Small intestine (tissue), 7 donors: ENCODE data around the gene GPR27. TPM values are rescaled to one million over a fixed set of nuclear protein-coding genes. Genes with fewer than 3 reads are reported as not detected.

Experiments used
- DNase-seq, 2 donors: peaks; one replicate each; pipeline versions ENCODE4 v3.0.0 to v3.0.0-alpha.2; 2013
- FAIRE-seq: peaks from 2 replicates; lab custom pipeline; 2012; peaks lifted over from hg19 to GRCh38; lab: Jason Lieb, UNC
- H3K27ac ChIP-seq, 3 donors: one replicate each; pipeline ENCODE4 v1.5.1; 2013; ENCODE audit warnings: low read length in 2 of 3, mild to moderate bottlenecking in 2 of 3, control low read depth in 1 of 3, inconsistent platforms in 1 of 3, low read depth in 1 of 3, moderate library complexity in 1 of 3
- H3K27me3 ChIP-seq, 3 donors: one replicate each; pipeline ENCODE4 v1.6.1; 2013; ENCODE audit warnings: low read length in 3 of 3, inconsistent platforms in 1 of 3; ENCODE audit not compliant: control insufficient read depth in 3 of 3, insufficient read depth in 3 of 3
- H3K36me3 ChIP-seq, 3 donors: one replicate each; pipeline ENCODE4 v1.6.1; 2013; ENCODE audit warnings: low read length in 3 of 3, inconsistent platforms in 1 of 3, low read depth in 1 of 3, mild to moderate bottlenecking in 1 of 3, moderate library complexity in 1 of 3; ENCODE audit not compliant: control insufficient read depth in 3 of 3, insufficient read depth in 2 of 3
- H3K4me1 ChIP-seq, 3 donors: one replicate each; pipeline ENCODE4 v1.6.1; 2013; ENCODE audit warnings: low read length in 2 of 3, inconsistent platforms in 1 of 3, low read depth in 1 of 3, mild to moderate bottlenecking in 1 of 3, moderate library complexity in 1 of 3; ENCODE audit not compliant: control insufficient read depth in 3 of 3, insufficient read depth in 2 of 3
- H3K4me3 ChIP-seq, 3 donors: one replicate each; pipeline ENCODE4 v1.5.1; 2013; ENCODE audit warnings: low read length in 3 of 3, control low read depth in 1 of 3, inconsistent platforms in 1 of 3, low read depth in 1 of 3, mild to moderate bottlenecking in 1 of 3, moderate library complexity in 1 of 3
- H3K9me3 ChIP-seq, 2 donors: one replicate each; pipeline ENCODE4 v1.6.1; 2013; ENCODE audit warnings: low read depth in 1 of 2, low read length in 1 of 2; ENCODE audit not compliant: control insufficient read depth in 2 of 2, insufficient read depth in 1 of 2
- WGBS, 3 donors: extraction: QIAGEN DNeasy Blood & Tissue Kit; methylation state at CpG; one replicate each; pipeline ENCODE4 v1.1.7; 2013; 5-methylcytosine and 5-hydroxymethylcytosine counted together
- polyA plus RNA-seq, 4 donors: library from polyadenylated mRNA; stranded (reverse) in 3 of 4; unstranded in 1 of 4; fragments of 200-250 nt in 3 of 4; fragments of 120-200 nt in 1 of 4; gene quantifications; one replicate each; pipeline versions ENCODE4 v1.2.1 to v1.2.3, GENCODE V29; 2013
- donor health status: healthy with polysubstance abuse.
- donor health status: control.
- donor health status: control.
- donor health status: Bipolar disorder and iron deficiency.
- donor health status: healthy.

GPR27 gene
- polyA plus RNA-seq, 4 donors: 0.38 to 1.0 TPM; not detected in 2

DNA sequence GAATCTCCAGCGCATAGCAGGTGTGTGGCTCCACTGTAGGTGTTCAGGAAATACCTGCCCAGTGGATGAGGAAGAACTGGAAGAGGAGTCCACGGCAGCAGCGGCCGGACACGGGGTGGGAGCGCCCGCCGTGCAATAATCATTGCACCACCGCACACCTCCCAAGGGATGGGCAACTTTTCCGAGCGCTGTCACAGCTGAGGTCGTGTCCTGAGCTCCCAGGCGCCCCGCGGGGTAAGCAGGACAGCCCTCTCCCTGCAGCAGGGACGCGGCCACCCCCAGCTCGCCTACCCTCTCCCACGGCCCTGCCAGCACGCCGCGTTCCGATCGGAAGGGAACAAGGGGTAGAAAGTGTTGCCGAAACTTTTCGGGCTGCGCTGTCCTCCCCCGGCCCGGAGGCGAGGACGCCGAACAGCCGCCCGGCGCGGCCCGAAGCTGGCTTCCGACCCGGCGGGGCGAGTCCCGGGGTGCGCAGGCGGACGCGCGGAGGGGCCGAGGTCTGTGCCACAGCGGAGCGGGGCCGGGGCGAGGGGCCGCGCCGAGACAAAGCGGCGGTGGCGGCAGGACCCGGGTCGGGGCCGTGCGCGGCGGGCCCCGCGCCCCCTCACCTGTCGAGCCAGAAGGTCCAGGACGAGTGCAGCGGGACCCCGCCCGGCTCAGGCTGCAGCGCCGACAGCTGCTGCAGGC, 28.9 kb upstream of the GPR27 start:
- Histone ChIP-seq H3K4me3 (peak overlapping the region; percentile 71 to 95 (median 80)), H3K27ac (peak overlapping the region in 2 of 3 donors; percentile 66 to 87), H3K27me3 (peaks cover 0 to 33% (median 0%) of the 10 kb centered on the region in 3 donors), H3K9me3 (no peaks in the 10 kb centered on the region), H3K36me3 (peaks cover 0 to 2% (median 0%) of the 10 kb centered on the region in 3 donors), H3K4me1 (peaks cover 0 to 9% (median 0%) of the 10 kb centered on the region in 3 donors)
- WGBS, 3 donors: 0 to 1% (median 0%) methylated on average over 43 to 73 of the region's 73 CpGs
- FAIRE-seq (no peak), DNase-seq (peak; percentile 55 to 78)

DNA sequence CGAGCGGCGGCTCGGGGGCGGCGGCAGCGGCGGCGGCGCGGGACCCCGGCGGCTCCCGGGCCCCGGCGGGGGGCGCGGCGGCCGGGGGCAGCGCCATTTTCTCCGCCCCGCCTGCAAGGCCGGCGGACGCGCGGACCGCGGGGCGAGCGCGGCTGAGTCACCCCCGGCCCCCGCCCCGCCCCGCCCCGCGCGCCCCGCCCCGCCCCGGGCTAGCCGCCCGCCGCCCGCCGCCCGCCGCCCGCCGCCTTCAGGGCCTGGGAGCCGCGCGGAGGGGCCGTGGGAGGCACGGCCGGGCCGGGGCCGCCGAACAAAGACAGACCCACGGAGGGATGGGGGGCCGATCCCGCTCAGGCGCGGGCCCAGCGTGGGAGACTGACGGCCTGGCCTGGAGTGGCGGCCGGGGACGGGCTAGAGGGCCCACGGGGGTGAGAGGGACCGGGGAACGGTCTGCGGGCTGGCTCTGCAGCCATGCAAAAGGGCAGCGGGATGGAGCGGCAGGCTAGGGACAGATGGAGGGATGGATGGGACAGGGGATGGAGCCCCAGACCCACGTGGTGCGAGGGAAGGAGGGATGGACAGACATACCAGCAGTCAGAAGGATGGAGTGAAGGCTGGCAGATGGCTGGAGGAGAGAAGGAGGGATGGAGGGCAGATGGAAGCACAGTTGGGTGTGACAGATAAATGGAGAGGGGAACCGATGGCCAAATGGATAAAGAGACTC, 28.2 kb upstream of the GPR27 start, which contains the start of gene EIF4E3:
EIF4E3 (minus strand) TSS at position 132 of the 721 bp plus-strand sequence; CDS start at position 97, 35 bp downstream.
- FAIRE-seq (no peak), DNase-seq (peak; percentile 45 to 50)
- peaks cover 0 to 11% (median 0%) of the 10 kb centered on the region in 3 donors for H3K4me1 ChIP-seq
- 3 to 5% (median 5%) methylated on average over 29 to 80 of the region's 80 CpGs for WGBS, 3 donors
- peaks cover 0 to 2% (median 0%) of the 10 kb centered on the region in 3 donors for H3K36me3 ChIP-seq
- peak within 1 kb of the TSS in 2 of 3 donors; percentile 66 to 87 for H3K27ac ChIP-seq
- no peaks in the 10 kb centered on the region for H3K9me3 ChIP-seq
- H3K27me3 ChIP-seq: peaks cover 0 to 33% (median 0%) of the 10 kb centered on the region in 3 donors
- H3K4me3 ChIP-seq: peak within 1 kb of the TSS; percentile 71 to 95 (median 80)

DNA sequence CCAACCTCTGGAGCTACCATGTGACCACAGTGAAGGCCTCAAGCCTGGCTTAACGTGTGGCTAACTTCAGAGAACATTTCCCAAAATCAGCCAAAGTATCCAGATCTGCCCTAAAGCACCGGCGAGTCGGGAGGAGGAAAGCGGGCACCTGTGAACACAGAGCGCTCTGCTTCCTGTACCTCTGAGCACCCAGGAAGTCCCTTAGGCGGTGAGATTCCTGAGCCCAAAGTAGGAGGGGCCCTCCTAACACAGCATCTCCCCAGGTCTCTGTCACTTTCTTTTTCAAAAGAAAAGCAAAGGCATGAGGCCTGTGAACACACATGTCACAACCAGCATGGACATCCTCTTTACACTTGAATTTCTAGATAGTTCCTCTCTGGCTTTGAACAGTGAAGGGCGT, 27.5 kb upstream of the GPR27 start:
- DNase-seq: no peak
- H3K27me3 ChIP-seq: peaks cover 0 to 33% (median 0%) of the 10 kb centered on the region in 3 donors
- H3K9me3 ChIP-seq: no peaks in the 10 kb centered on the region
- H3K4me3 ChIP-seq: no peak overlapping the region
- peak overlapping the region in 1 of 3 donors; percentile 68 for H3K27ac ChIP-seq
- H3K4me1 ChIP-seq: peaks cover 0 to 12% (median 0%) of the 10 kb centered on the region in 3 donors
- H3K36me3 ChIP-seq: peaks cover 0 to under 1% (median 0%) of the 10 kb centered on the region in 3 donors
- 76 to 89% (median 82%) methylated on average over 8 of the region's 8 CpGs for WGBS, 3 donors
- no peak for FAIRE-seq

DNA sequence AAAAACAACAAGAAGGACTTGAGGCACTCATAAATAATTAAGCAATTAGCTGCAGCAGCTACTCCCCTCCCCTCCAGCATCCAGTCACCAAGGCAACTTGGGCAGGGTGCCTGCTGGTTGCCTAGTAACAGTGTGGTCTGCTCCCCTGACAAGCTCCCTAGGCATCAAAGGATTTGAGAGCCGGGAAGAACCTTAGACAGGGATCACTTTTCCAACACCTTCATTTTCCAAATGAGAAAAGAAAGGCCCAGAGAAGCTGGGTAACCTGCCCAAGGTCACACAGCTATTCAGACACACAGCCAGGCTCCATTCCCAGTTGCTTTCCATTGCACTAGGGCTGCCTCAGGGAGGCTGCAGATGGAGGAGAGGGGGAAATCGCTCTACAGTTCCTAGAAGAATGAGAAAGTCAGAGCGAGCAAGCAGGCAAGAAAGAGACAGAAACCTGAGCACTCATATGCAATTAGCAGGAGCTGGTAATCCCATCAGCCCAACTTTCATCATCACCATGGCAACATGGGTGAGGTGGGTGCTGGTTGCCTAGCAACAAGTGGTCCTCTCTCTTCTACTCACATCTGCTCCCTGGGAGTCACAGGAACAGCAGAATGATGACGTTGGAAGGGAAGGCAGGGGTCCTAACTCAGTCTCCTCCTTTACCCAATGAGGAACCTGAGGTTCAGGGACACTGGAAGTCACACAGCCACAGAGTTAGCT, 24.9 kb upstream of the GPR27 start:
- H3K36me3 ChIP-seq: no peaks in the 10 kb centered on the region
- H3K9me3 ChIP-seq: no peaks in the 10 kb centered on the region
- FAIRE-seq: no peak
- DNase-seq: no peak
- peak overlapping the region in 1 of 3 donors; percentile 8 for H3K27ac ChIP-seq
- H3K4me1 ChIP-seq: peaks cover 0 to 12% (median 0%) of the 10 kb centered on the region in 3 donors
- 55 to 72% (median 67%) methylated on average over 4 of the region's 4 CpGs for WGBS, 3 donors
- no peak overlapping the region for H3K4me3 ChIP-seq
- H3K27me3 ChIP-seq: peaks cover 0 to 30% (median 0%) of the 10 kb centered on the region in 3 donors

DNA sequence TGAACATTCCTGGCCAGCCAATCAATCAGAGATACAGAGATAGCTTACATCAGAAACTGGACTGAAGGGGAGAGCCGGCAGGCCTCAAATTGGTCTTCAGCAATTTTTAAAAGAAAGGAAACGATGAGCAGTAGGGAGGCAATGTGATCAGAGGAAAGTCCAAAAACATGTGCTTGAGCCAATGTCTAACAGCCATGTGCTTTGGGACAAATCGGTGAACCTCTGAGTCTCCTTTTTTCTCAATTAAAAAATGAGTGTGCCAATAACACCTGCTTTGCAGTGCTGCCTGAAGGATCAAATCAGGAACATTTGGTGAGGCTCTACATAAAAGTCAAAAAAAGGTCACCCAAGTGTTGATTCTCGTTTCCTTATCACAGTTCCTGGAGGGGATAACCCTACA, 21.0 kb upstream of the GPR27 start:
- no peak for DNase-seq
- no peak for FAIRE-seq
- H3K4me1 ChIP-seq: peaks cover 0 to 7% (median 0%) of the 10 kb centered on the region in 3 donors
- WGBS, 3 donors: 46 to 74% (median 63%) methylated on average over 4 of the region's 4 CpGs
- H3K9me3 ChIP-seq: no peaks in the 10 kb centered on the region
- H3K27ac ChIP-seq: no peak overlapping the region
- H3K4me3 ChIP-seq: no peak overlapping the region
- H3K27me3 ChIP-seq: peaks cover 0 to 14% (median 0%) of the 10 kb centered on the region in 3 donors
- H3K36me3 ChIP-seq: no peaks in the 10 kb centered on the region

DNA sequence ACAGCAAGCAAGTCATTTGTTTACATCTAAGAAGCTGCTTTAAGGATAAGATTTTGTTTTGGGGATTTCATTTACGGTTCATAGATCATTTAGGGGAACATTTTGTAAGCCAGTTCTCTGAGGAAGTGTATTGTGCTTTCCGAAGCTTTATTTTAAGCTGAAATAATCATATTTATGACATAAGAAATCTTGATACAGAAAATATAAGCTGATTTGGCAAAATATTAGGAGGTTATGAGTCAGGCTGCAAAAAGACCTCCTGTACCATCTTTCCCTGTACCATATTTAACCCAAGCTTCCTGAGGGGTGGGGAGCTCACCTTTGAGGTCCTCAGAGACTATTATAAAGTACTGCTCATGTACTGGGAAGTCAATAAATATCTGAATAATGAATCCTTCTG, 20.3 kb upstream of the GPR27 start:
- Histone ChIP-seq H3K36me3 (no peaks in the 10 kb centered on the region), H3K9me3 (no peaks in the 10 kb centered on the region), H3K4me3 (no peak overlapping the region), H3K4me1 (peaks cover 0 to 7% (median 0%) of the 10 kb centered on the region in 3 donors), H3K27me3 (peaks cover 0 to 14% (median 0%) of the 10 kb centered on the region in 3 donors), H3K27ac (no peak overlapping the region)
- FAIRE-seq: no peak
- DNase-seq: no peak
- 84 to 88% (median 86%) methylated on average over 2 of the region's 2 CpGs for WGBS, 3 donors

DNA sequence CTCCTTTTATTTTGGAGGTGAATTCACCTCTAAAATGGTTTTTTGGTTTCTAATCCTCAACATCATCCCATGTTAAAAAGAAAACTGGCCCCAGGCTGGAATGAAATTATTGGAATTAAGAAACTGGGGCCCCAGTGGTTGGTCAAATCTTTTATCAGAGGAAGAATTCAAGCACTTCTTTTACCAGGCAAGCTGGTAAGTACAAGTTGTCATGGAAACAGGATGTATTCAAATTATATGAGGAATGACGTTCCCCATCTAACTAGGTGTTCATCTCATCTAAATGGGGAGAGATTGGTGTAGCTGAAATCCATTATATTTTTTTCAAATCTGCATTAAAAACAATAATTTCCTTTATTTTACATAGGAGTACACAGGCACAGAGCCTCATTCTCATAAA, 18.8 kb upstream of the GPR27 start:
- 55 to 78% (median 64%) methylated on average over 1 of the region's 1 CpG for WGBS, 3 donors
- H3K4me1 ChIP-seq: peaks cover 0 to 3% (median 0%) of the 10 kb centered on the region in 3 donors
- H3K27me3 ChIP-seq: peaks cover 0 to 6% (median 0%) of the 10 kb centered on the region in 3 donors
- no peaks in the 10 kb centered on the region for H3K9me3 ChIP-seq
- FAIRE-seq (no peak), DNase-seq (no peak)
- H3K27ac ChIP-seq: no peak overlapping the region
- H3K36me3 ChIP-seq: no peaks in the 10 kb centered on the region
- H3K4me3 ChIP-seq: no peak overlapping the region

DNA sequence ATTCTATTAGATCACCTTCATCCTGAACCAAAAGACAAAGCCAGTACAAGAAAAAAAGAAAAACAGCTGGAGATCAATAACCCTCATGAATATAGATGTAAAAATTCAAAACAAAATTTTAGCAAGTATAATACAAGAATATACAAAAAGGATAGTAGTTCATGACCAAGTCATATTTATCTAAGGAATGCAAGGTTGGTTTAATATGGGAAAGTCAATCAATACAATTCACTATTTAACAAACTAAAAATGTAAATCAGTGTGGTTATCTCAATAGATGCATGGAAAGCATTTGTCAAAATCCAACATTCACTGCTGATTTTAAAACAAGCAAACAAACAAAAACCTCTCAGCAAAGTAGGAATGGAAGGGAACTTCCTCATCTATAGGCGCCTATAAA, 11.0 kb upstream of the GPR27 start:
- 94 to 100% (median 97%) methylated on average over 1 of the region's 1 CpG for WGBS, 3 donors
- Histone ChIP-seq H3K27ac (no peak overlapping the region), H3K36me3 (no peaks in the 10 kb centered on the region), H3K4me1 (no peaks in the 10 kb centered on the region), H3K9me3 (peaks cover 0 to 7% of the 10 kb centered on the region in 2 donors), H3K4me3 (no peak overlapping the region), H3K27me3 (no peaks in the 10 kb centered on the region)
- no peak for DNase-seq
- FAIRE-seq: no peak
